ENCODE data around the gene BST2.
"Not testable (repeated sequence)": the region's sequence is repeated elsewhere in the genome, so short reads cannot be mapped to it uniquely, and the experiment has no call there.

BST2 gene

DNA sequence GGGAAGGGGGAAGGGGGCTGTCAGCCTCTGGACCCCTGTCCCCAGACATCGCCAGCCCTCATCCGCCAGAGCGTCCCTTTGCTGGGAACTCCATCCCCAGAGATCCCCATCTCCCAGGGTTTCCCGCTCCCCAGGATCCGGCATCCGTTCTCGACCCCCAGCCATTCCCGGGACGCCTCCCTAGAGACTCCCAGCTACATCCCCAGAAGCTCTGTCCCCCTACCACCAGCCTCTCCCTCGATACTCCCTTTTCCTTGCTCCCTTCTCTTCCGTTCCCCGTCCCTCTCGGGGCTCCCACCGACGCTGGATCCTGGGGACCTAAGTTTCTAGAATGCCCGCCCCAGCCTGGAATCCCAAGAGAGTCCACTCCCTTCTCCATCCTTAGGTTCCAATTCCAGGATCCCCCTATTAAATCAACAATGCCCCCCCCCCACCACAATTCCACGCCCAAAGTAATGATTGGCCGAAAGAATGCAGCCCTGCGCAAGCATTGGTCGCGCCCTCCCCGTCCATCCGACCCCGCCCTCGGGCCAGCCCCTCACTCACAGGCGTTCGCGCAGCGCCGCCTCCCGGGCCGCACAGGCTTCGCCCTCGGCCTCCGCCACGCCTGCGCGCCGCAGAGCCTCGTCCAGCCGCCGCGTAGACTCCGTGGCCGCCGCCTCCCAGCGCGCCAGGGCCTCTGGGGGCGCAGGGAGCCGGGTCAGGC, 14.6 kb downstream of the BST2 start:
- peak; percentile 74 to 86 for DNase-seq (ENCODE audit: low read depth in 1 of 2, low spot score in 1 of 2)

DNA sequence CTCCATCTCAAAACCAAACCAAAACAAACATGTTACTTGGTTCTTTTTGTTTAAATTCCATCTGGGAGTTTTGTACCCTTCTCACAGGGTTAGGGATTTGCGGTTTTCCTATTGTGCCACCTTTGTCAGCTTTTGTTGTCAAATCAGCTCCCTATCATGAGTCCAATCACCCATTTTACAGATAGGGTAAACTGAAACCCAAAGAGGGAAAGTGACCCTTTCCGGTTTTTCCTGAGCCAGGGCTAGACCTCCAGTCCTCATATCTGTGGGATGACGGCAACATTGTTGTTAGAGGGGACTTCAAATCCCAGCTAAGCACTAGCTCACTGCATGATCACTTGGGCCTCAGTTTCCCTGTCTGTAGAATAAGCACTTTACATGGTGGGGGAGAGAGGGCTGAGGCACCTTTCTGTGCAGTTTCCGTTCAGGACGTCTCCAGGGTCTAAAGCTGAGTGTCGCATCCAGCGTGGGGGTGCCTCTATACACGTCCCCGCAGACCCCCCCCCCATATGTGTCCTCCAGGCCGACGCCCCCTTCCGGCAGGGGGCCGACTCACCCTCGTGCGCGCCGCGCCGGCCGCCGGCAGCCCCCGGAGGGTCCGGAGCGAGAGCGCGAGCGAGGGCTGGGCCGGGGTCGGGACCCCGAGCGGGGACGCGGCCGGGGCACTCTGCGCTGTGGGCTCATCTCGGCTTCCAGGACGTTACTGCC, 15.3 kb downstream of the BST2 start:
- DNase-seq (ENCODE audit: low read depth in 1 of 2, low spot score in 1 of 2), result no peak

DNA sequence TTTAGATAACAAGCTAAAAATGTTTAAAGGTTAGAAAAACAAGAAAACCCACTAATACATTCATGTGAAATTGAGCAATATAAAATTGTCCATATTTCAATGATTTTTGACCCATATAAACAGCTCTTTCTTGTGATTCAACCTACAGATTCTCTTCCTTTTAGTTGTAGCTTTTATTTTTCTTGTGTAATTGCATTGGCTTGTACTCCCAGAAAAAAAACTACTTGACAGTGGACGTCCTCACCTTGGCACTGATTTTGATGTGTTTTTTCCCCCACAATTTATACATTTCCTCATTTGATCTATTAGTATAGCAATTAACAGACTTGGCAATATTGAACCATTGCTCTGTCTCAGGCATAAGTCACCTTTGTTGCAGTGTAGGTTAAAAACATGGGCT, 16.1 kb downstream of the BST2 start:
- DNase-seq (ENCODE audit: low read depth in 1 of 2, low spot score in 1 of 2), result no peak

DNA sequence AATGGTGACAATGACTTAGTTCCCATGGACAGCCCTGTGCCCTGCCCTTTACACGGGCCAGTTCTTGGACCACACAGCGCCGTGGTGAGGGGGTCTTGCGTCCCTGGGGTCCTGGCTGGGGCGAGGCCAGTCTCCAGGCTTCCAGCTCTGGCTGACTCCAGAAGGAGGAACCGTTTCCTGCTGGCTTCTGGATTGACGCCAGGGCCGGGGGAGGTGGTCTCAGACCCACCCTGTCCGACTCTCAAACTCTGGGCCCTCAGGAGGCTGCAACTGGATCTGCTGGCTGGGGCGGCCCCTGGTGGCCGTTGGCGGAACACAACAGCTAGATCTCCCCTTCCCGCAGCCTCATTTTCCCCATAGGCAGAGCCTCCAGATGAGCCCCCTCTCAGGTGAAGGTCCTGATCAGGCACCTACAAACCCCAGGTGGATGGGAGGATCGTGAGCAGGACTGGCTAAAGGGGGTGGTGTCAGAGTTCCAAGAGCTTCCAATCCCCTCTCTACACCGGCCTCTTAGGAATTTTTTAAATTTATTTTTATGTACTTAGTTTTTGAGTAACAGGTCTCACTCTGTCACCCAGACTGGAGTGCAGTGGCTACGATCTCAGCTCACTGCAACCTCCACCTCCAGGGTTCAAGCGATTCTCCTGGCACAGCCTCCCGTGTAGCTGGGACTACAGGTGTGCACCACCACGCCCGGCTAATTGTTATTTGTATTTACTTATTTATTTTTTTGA, 19.4 kb downstream of the BST2 start:
- DNase-seq (ENCODE audit: low read depth in 1 of 2, low spot score in 1 of 2), result peak; percentile 44 to 57

DNA sequence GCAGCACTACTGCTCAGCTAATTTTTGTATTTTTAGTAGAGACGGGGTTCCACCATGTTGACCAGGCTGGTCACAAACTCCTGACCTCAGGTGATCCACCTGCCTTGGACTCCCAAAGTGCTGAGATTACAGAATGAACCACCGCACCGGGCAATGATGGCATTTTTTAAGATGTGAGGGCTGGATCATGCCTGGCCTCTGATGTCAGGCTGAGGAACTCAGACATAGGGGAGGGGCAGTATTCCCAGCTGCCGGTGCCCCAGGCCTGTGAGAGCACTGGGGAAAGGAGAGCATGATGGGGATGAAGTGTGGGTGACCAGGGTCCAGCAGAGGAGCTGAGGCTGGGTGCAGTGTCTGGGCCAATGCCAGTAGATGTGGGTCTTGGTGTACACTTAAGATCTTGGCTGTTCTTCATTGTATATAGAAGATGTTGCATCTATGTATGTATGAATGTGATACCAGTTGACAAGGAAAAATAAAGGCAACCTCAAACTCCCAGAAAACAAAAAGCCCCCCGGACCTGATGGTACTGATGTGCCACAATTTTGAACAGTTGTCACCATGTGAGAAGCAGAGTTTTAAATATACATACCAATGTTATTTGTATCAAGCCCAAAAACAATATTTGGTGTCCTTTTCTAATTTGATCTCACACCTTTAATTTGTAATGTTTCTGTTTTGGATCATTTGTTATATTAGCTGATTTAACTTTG, 24.8 kb downstream of the BST2 start:
- no peak for DNase-seq (ENCODE audit: low read depth in 1 of 2, low spot score in 1 of 2)

DNA sequence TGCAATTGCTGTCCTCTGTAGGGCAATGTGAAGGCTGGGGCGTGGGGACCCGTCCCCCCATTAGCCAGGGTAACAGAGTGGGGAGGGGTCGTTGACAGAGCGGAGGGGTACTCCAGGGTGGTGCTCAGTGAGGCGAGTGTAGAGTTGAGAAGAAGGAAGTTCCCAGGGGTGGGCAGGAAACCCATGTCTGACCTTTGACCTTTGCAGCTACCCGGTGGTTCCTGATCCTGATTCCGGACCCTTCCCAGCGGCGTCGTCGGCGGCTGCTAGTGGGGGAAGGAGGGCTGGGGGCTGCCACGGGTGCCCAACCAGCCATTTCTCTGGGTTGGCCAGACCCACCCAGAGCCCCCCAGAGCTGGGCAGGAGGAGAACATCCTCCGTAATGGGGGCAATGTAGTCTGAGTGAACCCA, 26.2 kb downstream of the BST2 start:
- DNase-seq (ENCODE audit: low read depth in 1 of 2, low spot score in 1 of 2), result no peak

DNA sequence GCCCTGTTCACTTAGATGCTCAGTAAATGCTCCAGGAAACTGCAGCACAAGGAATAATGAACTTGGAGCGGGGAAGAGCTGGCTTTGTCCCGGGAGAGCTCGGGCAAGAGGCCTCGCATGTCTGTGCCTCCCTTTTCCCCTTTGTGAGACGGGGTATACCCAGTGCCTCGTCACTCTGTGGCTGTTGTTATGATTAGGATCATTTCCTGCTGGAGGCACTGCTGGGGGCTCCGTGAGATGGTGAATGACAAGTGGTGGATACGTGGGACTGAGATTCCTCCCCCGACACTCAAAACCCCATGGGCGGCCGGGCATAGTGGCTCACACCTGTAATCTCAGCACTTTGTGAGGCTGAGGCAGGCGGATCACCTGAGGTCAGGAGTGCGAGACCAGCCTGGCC, 27.2 kb downstream of the BST2 start:
- no peak for DNase-seq (ENCODE audit: low read depth in 1 of 2, low spot score in 1 of 2)

DNA sequence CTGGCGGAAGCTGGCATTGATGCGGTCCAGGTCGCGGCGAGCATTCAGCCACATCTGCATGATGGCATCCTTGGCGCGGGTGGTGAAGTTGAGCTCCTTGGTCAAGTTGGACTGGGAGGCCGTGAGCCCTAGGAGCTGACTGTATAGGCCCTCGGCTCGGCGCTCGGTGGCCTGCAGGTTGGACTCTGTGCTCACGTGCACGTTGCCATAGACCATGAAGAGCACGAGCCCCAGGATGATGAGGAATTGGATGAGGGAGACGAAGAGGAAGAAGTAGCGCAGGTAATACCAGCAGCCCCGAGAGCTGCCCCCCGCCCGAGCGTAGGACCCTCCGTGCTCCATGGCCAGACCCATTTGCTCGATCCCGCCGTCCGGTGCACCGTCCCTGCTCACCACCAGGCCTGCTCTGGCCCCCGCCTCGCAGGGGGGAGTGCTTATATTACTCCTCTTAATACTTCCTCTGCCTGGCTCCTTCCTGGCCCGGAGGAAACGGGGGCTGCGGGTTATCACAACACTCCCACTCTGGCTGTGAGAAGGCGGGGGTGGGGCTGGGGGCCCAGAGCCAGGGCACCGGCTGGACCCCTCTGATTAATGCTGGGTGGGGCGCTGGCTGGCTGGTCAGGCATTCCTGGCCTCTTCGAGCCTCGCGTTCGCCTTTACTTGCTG, 28.4 kb downstream of the BST2 start, which contains the start of gene PLVAP:
Gene PLVAP, minus strand, starts transcription at position 408 of the 666 bp plus-strand sequence. Its CDS starts 54 bp downstream, at position 354.
- no peak for DNase-seq (ENCODE audit: low read depth in 1 of 2, low spot score in 1 of 2)

DNA sequence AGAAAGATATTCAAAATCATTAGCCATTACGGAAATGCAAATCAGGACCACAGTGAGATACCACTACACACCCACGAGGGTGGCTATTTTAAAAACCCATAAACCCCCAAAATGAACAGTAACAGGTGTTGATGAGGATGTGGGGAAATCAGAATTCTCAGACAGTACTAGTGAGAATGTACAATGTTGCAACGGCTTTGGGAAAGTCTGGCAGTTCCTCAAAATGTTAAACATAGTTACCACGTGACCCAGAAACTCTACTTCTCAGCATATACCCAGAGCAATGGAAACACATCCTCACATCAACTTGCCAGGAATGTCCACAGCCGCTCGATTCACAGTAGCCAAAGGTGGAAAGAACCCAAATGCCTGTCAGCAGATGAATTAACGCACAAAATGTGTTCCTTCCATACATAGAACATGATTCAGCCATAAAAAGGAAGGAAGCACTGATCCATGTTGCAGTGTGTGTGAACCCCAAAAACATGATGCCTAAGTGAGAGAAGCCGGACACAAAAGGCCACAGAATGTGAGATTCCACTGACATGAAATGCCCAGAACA, 35.3 kb downstream of the BST2 start:
- DNase-seq (ENCODE audit: low read depth in 1 of 2, low spot score in 1 of 2), result no peak

DNA sequence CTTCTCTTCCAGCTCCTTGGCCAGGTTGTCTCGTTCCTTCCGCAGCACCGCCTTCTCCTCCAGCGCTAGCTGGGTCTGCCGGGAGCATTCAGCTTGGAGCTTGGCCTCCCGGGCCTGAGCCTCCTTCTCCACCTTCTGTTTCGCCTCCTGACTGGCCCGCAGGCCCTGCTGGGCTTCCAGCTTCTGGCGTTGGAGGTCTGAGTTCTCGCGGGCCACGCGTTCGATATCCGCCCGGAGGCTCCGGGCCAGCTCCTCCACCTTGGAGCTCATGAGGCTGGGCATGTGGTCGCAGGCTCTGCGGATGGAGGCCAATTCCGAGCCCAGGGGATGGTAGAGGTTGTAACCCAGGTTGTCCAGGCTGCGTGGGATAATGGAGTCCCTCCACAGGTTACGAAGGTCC, 40.1 kb downstream of the BST2 start:
- no peak for DNase-seq (ENCODE audit: low read depth in 1 of 2, low spot score in 1 of 2)

DNA sequence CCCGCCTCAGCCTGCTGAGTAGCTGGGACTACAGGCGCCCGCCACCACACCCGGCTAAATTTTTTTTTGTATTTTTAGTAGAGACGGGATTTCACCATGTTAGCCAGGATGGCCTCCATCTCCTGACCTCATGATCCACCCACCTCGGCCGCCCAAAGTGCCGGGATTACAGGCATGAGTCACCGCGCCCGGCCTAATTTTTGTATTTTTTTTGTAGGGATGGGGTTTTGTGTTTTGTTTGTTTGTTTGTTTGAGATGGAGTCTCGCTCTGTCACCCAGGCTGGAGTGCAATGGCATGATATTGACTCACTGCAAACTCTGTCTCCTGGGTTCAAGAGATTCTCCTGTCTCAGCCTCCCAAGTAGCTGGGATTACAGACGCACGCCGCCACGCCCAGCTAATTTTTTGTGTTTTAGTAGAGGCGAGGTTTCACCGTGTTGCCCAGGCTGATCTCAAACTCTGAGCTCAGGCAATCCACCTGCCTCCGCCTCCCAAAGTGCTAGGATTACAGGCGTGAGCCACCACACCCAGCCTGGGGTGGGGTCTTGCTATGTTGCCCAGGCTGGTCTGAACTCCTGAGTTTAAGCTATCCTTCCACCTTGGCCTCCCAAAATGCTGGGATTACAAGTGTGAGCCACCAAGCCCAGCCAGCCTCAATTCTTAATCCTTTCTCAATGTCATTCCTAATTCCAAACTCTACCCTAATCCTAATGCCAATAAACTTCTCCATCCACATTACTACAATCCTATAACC, 41.4 kb downstream of the BST2 start:
- DNase-seq (ENCODE audit: low read depth in 1 of 2, low spot score in 1 of 2), result not testable (repeated sequence)

DNA sequence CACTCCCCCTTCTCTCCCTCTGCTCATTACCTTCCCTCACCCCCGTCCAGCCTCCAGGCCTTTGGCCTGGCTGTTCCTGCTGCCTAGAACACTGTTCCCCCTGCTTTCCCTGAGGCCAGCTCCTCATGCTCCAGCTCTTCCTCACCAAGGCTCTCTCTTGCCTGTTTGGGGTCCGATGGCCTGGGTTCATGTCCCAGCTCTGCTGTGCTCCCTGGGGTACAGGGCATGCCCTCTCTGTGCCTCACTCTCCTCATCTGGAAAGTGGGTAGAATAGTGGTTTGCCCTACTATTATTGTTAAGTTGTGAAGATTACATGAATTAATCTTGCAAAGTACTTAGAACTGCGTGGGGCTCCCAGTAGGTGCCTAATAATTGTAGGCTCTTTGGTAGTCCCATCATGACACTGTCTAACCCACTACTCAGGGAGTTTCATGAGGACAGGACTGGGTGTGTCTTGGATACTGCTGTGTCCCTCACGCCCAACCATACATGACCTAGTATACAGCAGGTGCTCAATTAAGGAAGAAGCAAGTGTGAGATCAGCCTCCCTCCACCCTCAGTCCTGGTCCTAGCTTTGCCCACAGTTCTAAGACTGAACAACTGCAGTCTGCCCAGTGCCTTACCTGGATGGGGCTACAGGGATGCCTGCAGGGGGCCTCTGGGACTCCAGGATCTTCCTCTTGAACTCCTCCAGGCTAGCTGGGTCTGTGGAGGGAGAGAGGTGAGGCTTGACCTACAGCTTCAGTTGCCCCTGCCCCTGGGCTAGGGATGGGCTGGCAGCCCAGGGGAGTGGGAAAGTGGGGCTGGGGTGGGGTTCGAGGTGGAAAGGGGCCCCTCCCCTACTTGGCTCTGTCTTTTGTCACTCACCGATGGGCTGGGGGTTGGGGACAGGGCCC, 45.3 kb downstream of the BST2 start:
- DNase-seq (ENCODE audit: low read depth in 1 of 2, low spot score in 1 of 2), result no peak

DNA sequence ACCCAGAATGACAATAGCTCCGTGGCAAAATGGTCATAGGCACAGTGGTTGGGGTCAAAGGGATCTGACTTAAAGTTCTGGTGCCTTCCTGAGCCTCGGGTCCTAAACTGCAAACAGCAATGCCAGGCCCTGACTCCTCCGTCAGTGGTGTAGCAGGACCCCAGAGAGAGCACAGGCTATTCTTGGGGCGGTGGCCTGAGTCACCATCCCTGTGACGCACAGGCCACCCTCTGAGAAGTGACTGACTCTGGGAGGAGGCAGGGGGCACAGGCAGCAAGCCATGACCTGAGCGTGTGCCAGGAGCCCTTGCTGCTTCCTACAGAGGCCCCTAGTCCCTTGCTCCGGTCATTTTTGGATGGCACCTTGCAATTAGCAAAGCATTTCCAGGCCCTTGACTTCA, 47.0 kb downstream of the BST2 start:
- no peak for DNase-seq (ENCODE audit: low read depth in 1 of 2, low spot score in 1 of 2)

DNA sequence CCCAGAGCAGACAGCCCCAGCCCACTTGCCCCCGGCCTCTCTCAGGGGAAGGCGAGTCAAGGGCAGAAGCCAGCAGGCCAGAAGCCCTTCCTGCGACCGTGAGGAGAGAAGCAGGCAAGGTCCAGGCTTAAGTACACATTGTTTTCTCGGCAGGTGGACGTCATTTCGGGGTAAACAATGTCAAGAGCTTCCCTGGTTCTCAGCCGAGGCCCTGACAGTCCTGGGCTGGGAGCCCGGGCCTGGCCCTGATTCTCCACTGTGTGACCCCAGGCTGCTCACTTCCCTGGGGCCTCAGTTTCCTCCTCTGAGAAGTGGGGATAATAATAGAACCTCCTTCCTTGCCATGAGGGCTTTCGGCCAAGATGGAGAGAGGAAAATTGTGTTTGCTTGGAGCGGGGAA, 47.7 kb downstream of the BST2 start:
- DNase-seq (ENCODE audit: low read depth in 1 of 2, low spot score in 1 of 2), result no peak

DNA sequence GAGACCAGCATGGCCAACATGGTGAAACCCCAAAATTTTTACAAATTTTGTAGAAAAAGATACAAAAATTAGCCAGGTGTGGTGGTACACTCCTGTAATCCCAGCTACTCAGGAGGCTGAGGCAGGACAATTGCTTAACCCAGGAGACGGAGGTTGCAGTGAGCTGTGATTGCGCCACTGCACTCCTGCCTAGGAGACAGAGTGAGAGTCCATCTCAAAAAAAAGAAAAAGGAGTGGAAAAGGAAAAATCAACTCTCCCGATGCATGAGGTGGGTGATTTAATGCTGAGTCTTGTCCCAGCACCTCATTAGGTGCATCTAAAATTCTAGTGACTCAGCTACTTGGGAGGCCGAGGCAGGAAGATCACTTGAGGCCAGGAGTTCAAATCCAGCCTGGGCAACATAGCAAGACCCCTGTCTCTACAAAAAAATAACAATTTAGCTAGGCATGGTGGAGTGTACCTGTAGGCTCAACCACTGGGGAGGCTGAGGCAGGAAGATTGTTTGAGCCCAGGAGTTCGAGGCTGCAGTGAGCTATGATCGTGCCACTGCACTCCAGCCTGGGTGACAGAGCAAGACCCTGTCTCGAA, 48.3 kb downstream of the BST2 start:
- no peak for DNase-seq (ENCODE audit: low read depth in 1 of 2, low spot score in 1 of 2)

DNA sequence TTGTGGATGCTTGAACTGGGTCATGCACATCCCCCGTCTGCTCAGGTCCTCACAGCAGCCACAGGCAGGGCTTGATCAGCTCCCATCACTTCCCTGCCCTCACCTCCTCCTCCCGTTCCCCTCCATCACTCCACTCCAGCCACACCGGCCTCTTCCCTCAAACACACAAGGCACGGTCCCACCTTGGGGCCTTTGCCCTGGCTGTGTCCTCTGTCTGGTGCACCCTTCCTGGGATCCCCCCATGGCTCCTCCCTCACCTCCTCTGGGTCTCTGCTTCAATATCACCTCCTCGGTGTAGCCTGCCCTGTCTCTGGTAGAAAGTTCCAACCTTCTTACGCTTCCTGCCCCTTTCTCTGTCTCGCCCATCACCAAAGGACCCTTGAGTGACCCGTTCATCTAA, 52.0 kb downstream of the BST2 start:
- DNase-seq (ENCODE audit: low read depth in 1 of 2, low spot score in 1 of 2), result no peak
